ENCODE measurements around the gene GTF3C5.
"Not testable (repeated sequence)": the region's sequence is repeated elsewhere in the genome, so short reads cannot be mapped to it uniquely, and the experiment has no call there.

The GTF3C5 gene

DNA sequence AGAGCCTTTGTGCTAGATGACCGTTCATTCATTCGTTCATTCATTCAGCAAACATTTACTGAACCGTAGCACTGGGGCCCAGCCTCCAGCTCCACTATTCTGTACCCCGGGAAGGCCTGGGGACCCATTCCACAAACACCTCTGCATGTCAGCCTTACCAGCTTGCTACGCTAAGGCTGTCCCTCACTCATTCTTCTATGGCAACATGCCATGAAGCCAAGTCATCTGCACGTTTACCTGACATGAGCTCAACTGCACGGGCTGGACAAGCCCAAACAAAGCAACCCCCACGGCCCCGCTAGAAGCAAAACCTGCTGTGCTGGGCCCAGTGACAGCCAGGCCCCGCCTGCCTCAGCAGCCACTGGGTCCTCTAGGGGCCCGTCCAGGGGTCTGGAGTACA, 37.0 kb downstream of the GTF3C5 start:
- H3K9me3 ChIP-seq (ENCODE audit: control insufficient read depth, insufficient read depth, low read length), result no peaks in the 10 kb centered on the region
- no peak overlapping the region for H3K27ac ChIP-seq (ENCODE audit: low read depth, low read length)
- H3K4me3 ChIP-seq (ENCODE audit: low read length), result no peak overlapping the region
- TF ChIP-seq EZH2phosphoT487 (IDR thresholded peaks at IDR 0.05; ENCODE audit: borderline replicate concordance, low read length), result no peak
- no peak for TF ChIP-seq CTCF (IDR thresholded peaks at IDR 0.05; ENCODE audit: low read depth, low read length, poor library complexity, severe bottlenecking)
- no peaks in the 10 kb centered on the region for H3K27me3 ChIP-seq (ENCODE audit: control insufficient read depth, low read length)
- no peaks in the 10 kb centered on the region for H3K79me2 ChIP-seq (ENCODE audit: control insufficient read depth, low read length)
- H3K4me1 ChIP-seq (ENCODE audit: control insufficient read depth, low read length), result no peaks in the 10 kb centered on the region
- H4K20me1 ChIP-seq (ENCODE audit: control insufficient read depth, insufficient read depth, low read depth, low read length), result no peaks in the 10 kb centered on the region
- no peaks in the 10 kb centered on the region for H3K36me3 ChIP-seq (ENCODE audit: control insufficient read depth, low read length)
- H3K9me2 ChIP-seq (replicated peaks; ENCODE audit: control insufficient read depth, low read length), result no peaks in the 10 kb centered on the region
- H3K4me2 ChIP-seq (ENCODE audit: low read length), result no peak overlapping the region
- H3F3A ChIP-seq (ENCODE audit: control insufficient read depth, insufficient read depth), result no peaks in the 10 kb centered on the region

- not testable (repeated sequence) for H3F3A ChIP-seq (ENCODE audit: control insufficient read depth, insufficient read depth); H3K4me3 ChIP-seq (ENCODE audit: low read length); H3K27me3 ChIP-seq (ENCODE audit: control insufficient read depth, low read length); H3K9me2 ChIP-seq (replicated peaks; ENCODE audit: control insufficient read depth, low read length); H3K4me1 ChIP-seq (ENCODE audit: control insufficient read depth, low read length); H3K4me2 ChIP-seq (ENCODE audit: low read length); H3K27ac ChIP-seq (ENCODE audit: low read depth, low read length); H3K36me3 ChIP-seq (ENCODE audit: control insufficient read depth, low read length); H3K9me3 ChIP-seq (ENCODE audit: control insufficient read depth, insufficient read depth, low read length); H3K79me2 ChIP-seq (ENCODE audit: control insufficient read depth, low read length); H4K20me1 ChIP-seq (ENCODE audit: control insufficient read depth, insufficient read depth, low read depth, low read length)
These were observed 37.6 kb downstream of the GTF3C5 start for GRCh38 chr9:133068431-133068830.

DNA sequence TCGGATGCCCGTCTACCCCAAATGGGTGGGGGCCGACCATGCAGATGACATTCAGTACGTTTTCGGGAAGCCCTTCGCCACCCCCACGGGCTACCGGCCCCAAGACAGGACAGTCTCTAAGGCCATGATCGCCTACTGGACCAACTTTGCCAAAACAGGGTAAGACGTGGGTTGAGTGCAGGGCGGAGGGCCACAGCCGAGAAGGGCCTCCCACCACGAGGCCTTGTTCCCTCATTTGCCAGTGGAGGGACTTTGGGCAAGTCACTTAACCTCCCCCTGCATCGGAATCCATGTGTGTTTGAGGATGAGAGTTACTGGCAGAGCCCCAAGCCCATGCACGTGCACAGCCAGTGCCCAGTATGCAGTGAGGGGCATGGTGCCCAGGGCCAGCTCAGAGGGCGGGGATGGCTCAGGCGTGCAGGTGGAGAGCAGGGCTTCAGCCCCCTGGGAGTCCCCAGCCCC, 39.7 kb downstream of the GTF3C5 start:
- not testable (repeated sequence) for H3K9me3 ChIP-seq (ENCODE audit: control insufficient read depth, insufficient read depth, low read length); H3K4me2 ChIP-seq (ENCODE audit: low read length); H3F3A ChIP-seq (ENCODE audit: control insufficient read depth, insufficient read depth); H3K9me2 ChIP-seq (replicated peaks; ENCODE audit: control insufficient read depth, low read length); H3K4me3 ChIP-seq (ENCODE audit: low read length); H4K20me1 ChIP-seq (ENCODE audit: control insufficient read depth, insufficient read depth, low read depth, low read length); H3K79me2 ChIP-seq (ENCODE audit: control insufficient read depth, low read length); H3K27ac ChIP-seq (ENCODE audit: low read depth, low read length); H3K27me3 ChIP-seq (ENCODE audit: control insufficient read depth, low read length); H3K4me1 ChIP-seq (ENCODE audit: control insufficient read depth, low read length); H3K36me3 ChIP-seq (ENCODE audit: control insufficient read depth, low read length)

DNA sequence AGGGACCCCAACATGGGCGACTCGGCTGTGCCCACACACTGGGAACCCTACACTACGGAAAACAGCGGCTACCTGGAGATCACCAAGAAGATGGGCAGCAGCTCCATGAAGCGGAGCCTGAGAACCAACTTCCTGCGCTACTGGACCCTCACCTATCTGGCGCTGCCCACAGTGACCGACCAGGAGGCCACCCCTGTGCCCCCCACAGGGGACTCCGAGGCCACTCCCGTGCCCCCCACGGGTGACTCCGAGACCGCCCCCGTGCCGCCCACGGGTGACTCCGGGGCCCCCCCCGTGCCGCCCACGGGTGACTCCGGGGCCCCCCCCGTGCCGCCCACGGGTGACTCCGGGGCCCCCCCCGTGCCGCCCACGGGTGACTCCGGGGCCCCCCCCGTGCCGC, 40.2 kb downstream of the GTF3C5 start:
- not testable (repeated sequence) for H3K4me3 ChIP-seq (ENCODE audit: low read length); H3K9me3 ChIP-seq (ENCODE audit: control insufficient read depth, insufficient read depth, low read length); H4K20me1 ChIP-seq (ENCODE audit: control insufficient read depth, insufficient read depth, low read depth, low read length); H3K36me3 ChIP-seq (ENCODE audit: control insufficient read depth, low read length); H3K27me3 ChIP-seq (ENCODE audit: control insufficient read depth, low read length); H3F3A ChIP-seq (ENCODE audit: control insufficient read depth, insufficient read depth); H3K9me2 ChIP-seq (replicated peaks; ENCODE audit: control insufficient read depth, low read length); H3K27ac ChIP-seq (ENCODE audit: low read depth, low read length); H3K4me2 ChIP-seq (ENCODE audit: low read length); H3K4me1 ChIP-seq (ENCODE audit: control insufficient read depth, low read length); H3K79me2 ChIP-seq (ENCODE audit: control insufficient read depth, low read length)

DNA sequence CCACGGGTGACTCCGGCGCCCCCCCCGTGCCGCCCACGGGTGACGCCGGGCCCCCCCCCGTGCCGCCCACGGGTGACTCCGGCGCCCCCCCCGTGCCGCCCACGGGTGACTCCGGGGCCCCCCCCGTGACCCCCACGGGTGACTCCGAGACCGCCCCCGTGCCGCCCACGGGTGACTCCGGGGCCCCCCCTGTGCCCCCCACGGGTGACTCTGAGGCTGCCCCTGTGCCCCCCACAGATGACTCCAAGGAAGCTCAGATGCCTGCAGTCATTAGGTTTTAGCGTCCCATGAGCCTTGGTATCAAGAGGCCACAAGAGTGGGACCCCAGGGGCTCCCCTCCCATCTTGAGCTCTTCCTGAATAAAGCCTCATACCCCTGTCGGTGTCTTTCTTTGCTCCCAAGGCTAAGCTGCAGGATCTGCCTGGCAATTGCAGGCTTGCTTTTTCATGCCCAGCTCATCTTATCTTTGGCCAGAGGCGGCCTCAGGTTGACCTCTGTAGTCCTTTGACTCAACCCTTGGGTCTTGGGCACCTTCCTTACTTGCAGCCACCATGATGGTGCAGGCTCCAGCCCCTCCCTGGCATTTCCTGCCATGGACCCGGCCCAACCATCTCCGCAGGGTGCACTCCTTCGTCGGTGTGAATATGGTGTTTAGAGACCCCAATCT, 40.8 kb downstream of the GTF3C5 start:
- no peaks in the 10 kb centered on the region for H3K36me3 ChIP-seq (ENCODE audit: control insufficient read depth, low read length)
- H4K20me1 ChIP-seq (ENCODE audit: control insufficient read depth, insufficient read depth, low read depth, low read length), result no peaks in the 10 kb centered on the region
- no peak overlapping the region for H3K4me3 ChIP-seq (ENCODE audit: low read length)
- no peak overlapping the region for H3K4me2 ChIP-seq (ENCODE audit: low read length)
- H3K4me1 ChIP-seq (ENCODE audit: control insufficient read depth, low read length), result no peaks in the 10 kb centered on the region
- no peak overlapping the region for H3K27ac ChIP-seq (ENCODE audit: low read depth, low read length)
- no peaks in the 10 kb centered on the region for H3K9me3 ChIP-seq (ENCODE audit: control insufficient read depth, insufficient read depth, low read length)
- peaks cover 6% of the 10 kb centered on the region; the same call in 1 of the 2 replicates for H3K27me3 ChIP-seq (ENCODE audit: control insufficient read depth, low read length)
- no peaks in the 10 kb centered on the region for H3F3A ChIP-seq (ENCODE audit: control insufficient read depth, insufficient read depth)
- no peaks in the 10 kb centered on the region for H3K79me2 ChIP-seq (ENCODE audit: control insufficient read depth, low read length)
- TF ChIP-seq CTCF (IDR thresholded peaks at IDR 0.05; ENCODE audit: low read depth, low read length, poor library complexity, severe bottlenecking) (no peak), EZH2phosphoT487 (IDR thresholded peaks at IDR 0.05; ENCODE audit: borderline replicate concordance, low read length) (no peak)
- no peaks in the 10 kb centered on the region for H3K9me2 ChIP-seq (replicated peaks; ENCODE audit: control insufficient read depth, low read length)

DNA sequence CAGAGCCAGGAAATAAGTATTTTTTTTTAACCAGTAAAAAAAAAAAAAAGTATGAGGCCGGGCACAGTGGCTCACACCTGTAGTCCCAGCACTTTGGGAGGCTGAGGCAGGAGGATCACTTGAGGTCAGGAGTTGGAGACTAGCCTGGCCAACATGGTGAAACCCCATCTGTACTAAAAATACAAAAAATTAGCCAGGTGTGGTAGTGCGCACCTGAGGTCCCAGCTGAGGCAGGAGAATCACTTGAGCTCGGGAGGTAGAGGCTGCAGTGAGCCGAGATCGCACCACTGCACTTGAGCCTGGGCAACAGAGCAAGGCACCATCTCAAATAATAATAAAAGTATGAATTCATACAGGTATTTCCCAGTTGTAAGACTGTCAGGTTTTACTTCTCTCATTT, 41.4 kb downstream of the GTF3C5 start:
- not testable (repeated sequence) for H3K36me3 ChIP-seq (ENCODE audit: control insufficient read depth, low read length); H3K9me2 ChIP-seq (replicated peaks; ENCODE audit: control insufficient read depth, low read length); H3K27ac ChIP-seq (ENCODE audit: low read depth, low read length); H3K79me2 ChIP-seq (ENCODE audit: control insufficient read depth, low read length); H3K4me1 ChIP-seq (ENCODE audit: control insufficient read depth, low read length); H3F3A ChIP-seq (ENCODE audit: control insufficient read depth, insufficient read depth); H3K9me3 ChIP-seq (ENCODE audit: control insufficient read depth, insufficient read depth, low read length); H3K4me3 ChIP-seq (ENCODE audit: low read length); H4K20me1 ChIP-seq (ENCODE audit: control insufficient read depth, insufficient read depth, low read depth, low read length); H3K27me3 ChIP-seq (ENCODE audit: control insufficient read depth, low read length); H3K4me2 ChIP-seq (ENCODE audit: low read length)

Measured in DOHH2 (cell line).